GM18502 (cell line): Measurements from ENCODE around the gene WT1.
"Not testable (repeated sequence)": the region's sequence is repeated elsewhere in the genome, so short reads cannot be mapped to it uniquely, and the experiment has no call there.

ENCODE experiments used
- ATAC-seq: cut with Tn5 transposase; IDR thresholded peaks from one replicate; pipeline ENCODE4 v1.9.1; 2021; ENCODE audit warnings: mild to moderate bottlenecking; ENCODE audit not compliant: unreplicated experiment, poor library complexity

WT1 gene

DNA sequence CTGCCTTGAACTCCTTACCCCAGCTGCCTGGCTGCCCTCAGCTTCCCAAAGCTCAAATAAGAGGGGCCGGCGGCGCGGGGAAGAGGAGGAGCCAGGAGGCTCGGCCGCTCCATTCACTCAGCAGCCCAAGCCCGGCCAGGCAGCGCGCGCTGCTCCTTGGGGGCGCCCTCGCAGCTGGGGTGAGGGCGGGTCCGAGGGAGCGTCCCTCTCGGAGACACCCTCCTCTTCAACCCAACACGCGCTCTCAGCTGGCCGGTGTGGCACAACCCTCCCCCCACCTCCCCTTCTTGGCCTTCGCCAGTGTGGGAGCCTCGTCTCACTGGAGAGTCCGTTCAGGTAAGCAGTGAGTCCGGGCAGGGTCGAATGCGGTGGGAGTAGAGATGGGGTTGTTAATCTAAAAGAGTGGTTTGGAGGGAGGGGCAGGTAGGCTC, at the start of gene WT1:
WT1 (minus strand) TSS at position 29 of the 431 bp plus-strand sequence.
- ATAC-seq: no peak

DNA sequence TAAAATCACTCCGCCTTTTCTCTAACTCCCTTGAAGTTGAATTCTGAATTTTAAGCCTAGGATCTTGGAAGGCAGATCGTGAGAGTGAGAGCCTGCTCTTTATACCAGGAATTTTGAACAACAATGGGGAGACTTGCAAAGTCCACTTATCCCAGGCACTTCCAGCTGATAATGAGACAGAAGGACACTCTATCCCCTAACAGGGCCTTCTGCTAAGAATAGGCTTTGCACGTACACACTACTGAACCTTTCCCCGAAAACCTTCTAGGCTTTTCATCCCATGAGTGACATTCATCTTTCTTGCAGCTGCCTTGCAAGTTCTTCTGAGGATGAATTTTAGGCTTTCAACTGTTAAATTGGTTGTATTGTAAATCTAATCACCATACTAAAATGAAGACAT, 44.0 kb upstream of the WT1 start:
- no peak for ATAC-seq

DNA sequence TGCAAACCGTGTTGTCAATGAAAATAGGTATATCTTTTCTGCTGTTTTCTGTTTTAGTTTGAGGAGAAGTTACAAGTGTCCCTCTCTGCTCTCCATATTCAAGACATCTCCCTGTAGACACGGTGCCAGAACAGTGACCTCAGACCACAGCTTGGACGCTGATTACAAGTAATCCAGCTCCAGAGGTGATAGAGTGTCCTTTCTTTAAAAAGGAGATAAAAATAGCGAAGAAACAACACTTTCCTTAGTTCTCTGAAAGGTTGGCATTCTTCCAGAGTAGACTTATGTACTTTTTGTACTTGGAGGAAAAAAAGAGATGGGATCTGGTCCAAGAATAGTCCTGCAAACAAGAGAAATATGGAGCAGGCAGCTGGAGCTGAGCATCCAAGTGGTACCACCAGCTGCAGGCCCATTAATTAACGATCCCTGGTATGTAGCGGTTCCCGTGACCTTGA, 43.0 kb upstream of the WT1 start:
- no peak for ATAC-seq

DNA sequence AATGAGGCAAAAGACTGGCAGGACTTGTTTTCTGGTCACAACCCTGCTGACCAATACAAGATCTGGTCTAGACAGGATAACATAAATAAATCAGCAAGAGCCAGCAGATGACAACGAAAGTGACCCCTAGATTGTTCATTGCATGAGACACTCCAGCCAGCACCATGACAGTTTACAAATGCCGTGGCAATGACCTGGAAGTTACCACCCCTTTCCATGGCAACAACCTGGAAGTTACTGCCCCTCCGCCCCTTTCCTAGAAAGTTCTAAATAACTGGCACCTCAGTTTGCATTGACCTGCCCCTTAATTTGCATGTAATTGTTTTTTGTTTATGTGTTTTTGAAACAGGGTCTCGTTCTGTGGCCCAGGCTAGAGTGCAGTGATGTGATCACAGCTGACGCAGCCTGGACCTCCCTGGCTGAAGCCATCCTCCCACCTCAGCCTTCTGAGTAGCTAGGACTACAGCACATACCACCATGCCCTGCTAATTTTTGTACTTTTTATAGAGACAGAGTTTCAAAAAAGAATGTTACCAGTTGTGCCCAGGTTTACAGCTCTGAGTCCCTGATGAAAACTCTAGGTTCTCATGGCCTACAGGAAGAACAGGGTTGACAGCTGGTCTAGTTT, 38.1 kb upstream of the WT1 start:
- no peak for ATAC-seq

DNA sequence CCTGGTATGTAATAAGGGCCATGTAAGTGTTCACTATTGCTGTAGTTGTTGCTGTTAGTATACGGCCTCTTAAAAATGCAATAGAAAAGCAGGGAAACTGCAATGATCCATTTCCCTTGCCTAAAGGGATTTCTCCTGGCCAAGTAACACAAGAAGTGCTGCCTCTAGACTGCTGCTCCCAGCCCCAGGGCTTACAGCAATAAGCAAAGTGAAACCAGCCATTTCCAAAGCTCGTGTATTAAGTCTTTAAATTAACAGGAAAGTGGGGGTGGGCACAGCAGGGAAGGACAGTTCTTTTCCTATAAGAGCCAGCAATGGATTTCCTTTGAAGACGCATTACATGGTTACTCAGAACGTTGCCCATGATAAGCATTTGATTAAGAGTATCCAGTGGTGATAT, 36.9 kb upstream of the WT1 start:
- ATAC-seq: no peak

DNA sequence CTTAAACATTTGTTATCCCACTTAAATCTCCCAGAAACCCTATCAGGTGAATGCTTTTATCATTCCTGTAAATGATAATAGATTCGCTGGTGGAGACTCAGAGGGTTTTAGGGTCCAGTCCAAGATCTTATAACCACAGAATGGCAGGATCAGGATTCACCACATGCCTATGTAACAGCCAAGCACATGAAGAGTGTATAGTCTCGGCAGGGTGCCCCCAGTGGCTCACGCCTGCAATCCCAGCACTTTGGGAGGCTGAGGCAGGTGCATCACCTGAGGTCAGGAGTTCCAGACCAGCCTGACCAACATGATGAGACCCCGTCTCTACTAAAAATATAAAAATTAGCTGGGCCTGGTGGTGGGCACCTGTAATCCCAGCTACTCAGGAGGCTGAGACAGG, 36.2 kb upstream of the WT1 start:
- not testable (repeated sequence) for ATAC-seq

DNA sequence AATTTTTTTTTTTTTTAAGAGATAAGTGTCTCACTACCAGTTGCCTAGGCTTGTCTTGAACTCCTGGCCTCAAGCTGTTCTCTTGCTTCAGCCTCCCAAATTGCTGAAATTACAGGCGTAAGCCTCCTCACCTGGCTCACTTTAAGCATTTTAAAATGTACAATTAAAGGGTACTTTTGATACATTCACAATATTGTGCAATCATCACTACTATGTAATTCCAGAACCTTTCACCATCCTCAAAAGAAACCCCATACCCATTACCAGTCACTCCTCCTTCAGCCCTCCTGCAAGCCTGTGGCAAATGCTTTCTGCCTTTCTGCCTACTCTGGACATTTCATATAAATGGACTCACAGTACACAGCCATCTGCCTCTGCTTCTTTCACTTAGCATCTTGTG, 34.5 kb upstream of the WT1 start:
- no peak for ATAC-seq

DNA sequence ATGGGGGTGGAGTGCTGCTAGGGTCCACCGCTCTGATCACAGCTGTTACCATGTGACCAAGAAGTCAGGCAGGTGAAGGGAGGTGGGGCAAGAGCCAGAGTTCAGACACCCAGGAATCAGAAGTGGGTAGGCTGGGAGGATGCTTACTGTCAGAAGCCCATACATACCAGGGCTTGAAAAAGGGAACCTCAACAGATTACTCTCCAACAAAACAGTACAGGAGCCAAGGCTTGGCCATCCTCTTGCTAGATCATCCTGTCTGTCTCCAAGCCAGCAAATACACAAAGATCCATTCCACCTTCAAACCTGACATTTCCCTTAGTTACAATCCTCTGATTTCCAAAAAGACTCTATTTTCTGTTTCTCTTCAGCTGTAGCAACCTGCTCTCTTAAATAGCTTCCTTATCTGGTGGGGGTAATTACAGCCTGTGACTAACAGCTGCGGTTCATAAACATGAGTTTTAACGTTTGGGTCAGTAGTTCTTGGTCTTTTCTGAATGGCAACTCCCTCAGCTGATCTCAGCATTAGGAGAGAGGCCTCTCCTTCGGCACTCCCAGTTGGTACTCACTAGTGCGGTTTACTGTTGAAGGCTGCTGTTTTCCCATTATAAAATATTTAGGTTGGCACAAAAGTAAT, 31.1 kb upstream of the WT1 start:
- no peak for ATAC-seq

DNA sequence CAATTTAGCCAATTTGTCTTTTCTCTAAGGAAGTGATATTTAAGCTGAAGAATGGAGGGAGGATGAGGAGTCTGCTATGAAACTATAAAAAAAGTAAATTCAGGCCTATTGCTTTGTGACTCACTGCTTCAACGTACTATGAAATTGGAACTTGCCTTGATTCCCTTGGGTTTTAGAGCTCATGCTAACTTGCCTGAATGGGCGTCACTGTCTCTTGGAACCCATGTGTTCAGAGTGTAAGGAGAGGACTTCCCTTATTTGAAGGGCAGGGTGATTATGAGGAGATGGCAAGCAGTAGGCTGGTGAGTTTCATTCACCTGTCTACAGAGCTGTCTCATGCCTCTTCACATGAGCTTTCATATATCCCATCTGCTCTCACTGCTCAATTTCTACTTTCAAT, 28.7 kb upstream of the WT1 start:
- ATAC-seq: no peak

DNA sequence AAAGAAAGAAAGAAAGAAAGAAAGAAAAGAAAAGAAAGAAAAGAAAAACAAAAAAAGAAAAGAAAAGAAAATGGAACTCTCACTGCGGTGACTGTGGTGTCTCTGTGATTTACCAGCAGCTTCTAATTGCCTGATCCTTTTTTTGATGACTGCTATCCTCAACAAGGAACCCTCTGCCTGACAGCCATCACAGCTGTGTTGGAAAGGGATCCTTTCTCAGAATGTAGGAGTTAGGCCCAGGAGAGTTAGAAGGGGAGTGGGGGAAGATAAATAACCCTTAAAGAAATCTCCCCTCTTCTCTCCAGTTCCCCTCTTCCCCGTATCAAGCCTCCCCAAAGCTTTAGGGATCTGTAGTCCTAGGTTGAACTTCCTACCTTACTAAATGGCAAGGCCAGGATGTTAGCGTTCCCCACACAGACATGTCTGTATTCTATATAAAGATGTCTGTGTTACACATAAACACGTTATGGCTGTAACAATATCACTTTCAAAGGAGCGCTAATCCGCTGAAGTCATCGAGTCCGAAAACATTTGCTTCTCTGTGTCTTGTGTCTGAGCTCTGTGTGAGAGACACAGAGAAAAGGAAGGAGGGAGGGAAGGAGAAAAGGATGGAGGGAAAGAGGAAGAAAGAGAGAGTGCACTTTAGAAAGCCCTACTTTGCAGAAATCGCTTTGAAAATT, 26.8 kb upstream of the WT1 start:
- ATAC-seq: no peak

DNA sequence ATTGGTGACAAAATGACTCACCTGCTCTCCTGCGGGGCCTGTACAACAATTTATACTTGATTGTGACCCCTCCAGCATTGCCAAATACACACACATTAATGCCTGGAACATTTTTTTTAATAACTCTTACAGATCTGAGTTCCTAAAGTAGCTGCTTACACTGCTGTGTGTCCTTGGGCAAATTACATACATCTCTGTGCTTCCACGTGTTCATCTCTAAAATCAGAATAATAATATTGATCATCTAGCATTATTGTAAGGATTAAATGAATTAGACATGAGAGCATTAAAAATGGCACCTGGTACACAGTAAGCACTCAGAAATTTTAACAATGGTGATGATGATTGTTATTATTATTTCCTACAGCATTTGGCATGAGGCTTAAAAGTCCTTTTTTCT, 21.5 kb upstream of the WT1 start:
- no peak for ATAC-seq

DNA sequence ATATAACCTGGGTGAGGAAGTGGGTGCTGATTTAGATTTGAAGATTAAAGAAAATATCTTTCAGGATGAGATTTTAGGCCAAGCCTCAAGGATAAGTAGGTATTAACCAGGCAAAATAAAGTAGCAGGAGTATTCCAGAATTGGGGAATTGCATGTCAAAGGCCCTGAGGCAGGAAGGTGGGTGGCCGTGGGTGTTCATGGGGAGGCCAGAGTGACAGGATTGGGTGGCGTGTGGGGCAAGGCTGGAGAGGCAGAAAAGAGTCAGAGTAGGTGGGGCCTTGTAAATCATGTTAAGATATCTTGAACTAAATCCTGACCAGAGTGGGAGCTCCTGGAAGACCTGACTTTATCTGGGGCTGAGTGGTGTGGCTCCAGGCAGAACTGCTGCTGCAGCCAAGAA, 19.7 kb upstream of the WT1 start:
- no peak for ATAC-seq

DNA sequence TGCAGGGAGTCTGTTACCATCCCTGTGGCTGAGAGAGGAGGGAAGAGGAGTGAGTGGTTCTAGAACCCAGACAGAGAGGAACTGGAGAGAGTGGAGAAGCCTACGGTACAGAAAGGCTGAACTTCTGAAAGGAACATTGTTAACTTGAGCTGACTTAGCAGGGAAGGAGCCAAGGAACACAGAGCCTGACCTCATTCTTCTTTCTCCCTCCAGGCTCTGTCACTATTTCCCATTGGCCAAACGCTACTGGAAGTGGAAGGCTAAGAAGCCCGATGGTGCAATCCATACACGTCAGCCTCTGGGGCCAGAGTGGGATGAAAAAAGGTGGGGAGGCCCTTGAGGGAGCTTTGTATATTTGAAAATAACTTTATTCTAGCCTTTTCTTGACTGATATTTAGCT, 16.5 kb upstream of the WT1 start:
- no peak for ATAC-seq

DNA sequence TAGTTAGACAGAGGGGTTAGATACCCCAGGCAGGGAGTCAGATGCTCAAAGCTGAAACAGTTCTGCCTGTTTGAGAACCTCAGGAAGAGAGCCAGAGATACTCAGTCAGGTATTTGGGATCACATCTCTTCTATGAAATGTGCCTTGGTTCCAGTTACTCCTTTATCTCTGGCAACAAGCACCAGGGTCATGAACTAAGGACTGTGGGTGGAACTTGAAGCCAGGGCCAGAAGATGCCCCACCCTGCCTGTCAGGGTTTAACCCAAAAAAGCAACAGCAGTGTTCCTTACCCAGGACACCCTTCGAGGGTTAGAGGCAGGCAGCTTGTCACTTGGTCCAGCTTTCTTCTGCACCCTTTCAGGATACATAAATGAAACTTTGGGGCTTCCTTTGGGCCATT, 15.0 kb upstream of the WT1 start:
- ATAC-seq: no peak

DNA sequence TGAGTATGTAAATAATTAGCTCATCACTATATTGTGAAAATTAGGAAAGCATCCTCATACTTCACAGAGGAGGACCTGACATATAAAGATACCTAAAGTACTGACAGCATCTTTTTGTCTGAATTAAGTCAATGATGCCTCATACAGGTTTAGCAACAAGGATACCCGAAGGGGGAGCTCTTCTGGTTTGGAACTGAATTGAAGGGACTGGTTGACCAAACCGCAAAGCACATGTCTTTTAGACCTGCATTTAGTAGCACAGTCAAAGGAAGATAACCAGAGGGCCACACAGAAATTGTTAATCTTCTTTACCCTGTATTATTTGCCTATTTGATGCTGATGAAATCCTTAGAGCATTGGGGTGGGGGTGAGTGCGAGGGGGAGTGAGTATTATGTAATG, 12.9 kb upstream of the WT1 start:
- ATAC-seq: no peak

DNA sequence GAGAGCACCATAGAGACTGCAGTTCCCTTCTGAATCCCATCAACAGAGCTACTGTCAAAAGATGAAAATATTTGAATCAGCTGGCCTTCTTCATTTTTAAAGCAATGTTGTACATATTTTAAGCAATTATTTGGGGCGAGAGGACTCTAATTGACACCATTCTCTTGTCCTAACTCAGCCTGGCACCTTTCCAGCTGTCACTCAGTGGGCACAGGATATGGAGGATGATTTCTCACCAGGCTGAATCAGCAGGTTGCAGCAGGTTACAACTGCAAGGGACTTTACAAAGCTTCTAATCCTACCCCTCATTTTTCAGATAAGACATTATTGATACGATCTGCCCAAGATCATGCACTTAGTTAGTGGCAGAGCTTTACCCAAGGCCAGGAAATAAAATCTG, 11.9 kb upstream of the WT1 start:
- no peak for ATAC-seq

DNA sequence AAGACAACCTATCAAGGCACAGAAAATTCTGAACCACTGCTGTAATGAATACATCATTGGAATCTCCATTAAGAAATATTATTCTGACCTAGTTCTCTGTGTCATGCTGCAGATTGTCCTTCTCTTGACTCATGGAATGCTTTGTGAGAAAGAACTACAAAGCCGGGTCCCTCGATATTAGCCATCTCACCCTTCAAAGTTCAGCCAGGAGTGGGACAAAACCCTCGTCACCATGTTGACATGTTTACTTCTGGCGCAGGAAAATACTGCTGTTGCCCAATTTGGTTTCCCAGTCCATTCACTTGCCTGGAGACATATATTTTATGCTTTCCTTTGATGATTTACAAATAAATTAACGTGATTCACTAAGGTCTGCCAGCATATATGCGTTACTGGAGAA, 10.9 kb upstream of the WT1 start:
- ATAC-seq: no peak

DNA sequence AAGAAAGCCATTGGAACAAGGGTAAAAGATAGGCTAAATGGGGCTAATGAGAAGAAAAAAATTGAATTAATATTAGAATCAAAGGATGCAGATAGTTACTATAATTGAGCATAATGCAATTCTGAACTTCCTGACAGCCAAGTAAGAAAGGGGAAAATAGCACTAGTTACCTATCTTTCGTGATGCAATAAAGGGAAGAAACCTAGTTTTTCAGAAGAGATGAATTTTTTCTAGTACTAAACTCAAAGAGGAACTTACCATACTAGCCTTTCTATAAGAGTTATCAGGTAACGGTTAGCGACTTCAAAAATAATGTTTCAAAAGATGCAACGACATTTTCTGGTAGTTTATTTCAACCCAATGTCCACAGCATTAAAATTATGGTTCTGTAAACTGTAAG, 8.8 kb upstream of the WT1 start:
- ATAC-seq: no peak

DNA sequence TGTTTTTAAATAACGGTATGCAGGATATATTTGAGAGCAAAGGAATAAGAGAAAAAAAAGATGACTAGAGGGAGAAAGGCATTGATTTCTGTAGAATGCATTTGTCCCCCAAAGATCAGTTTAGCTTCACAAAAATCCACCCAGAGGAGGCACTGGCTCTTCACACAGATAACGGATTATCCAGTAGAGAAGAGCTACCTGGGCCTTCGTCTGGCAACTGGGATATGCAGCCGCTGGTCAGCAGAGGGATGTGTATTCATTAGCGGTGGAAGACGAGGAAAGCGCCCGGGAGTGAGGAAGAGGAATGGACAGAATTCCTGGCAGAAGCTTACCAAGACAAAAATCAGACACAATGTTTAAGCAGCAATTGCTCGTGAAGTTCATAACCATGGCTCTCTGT, 5.6 kb upstream of the WT1 start:
- ATAC-seq: no peak

DNA sequence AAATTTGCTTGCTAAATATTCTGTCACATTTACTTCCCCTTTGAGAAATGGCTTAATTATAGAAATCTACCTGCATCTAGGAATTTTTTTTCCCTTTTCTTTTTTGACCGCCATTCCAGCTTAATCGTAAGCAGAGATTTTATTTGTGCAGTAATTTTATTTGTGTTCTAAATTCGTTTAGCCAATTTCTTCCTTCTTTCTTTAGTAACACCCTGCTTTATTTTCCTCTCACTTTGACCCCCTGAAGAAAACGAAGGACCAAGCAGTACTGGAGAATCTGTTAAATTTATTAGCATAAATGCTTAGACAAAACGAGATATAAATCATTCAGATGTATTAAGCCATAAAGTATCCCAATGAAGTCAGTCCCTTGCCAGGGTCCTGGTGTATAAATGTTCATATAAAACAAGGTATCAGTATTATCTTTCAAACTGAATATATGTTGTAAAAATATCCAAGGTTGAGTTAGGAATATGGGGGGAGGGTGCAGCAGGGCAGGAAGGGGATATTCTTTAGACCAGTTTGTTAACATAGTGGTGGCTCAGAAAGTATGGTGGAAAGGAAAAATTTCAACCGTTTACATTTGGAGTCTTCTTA, 5.1 kb upstream of the WT1 start:
- no peak for ATAC-seq

DNA sequence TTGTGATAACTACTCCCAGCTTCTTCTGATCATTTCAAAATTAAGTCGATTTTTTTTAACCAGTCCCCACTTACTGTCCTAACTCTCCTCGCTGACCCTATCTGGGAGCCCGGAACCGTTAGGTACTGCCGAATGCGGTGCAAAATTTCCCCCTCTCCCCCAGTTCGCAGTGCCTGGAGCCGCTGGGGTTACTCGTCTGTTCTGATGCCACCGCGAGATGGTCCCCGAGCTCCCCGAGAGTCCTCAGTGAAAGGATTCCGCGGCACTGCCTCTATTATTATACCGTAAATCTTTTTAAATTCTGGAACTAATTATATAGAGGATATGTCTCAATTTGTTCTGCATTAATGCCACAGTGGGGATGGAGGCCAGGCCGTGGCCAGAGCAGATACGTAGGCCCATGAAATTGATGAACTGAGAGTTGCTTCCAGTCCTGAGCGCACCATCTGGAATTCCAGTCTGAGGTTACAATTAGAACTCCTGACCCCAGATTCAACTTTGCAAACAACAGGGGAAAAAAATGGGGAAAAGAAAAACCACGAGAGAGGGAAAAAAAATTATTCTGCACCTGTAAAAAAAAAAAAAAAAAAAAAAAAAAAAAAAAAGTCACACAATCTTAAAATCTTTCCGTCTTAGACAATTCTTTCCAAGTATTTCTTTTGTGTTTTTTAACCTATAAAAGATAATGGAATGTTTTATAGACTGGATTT, 4.3 kb upstream of the WT1 start:
- no peak for ATAC-seq
